CD4-positive, alpha-beta T cell (primary cell): ENCODE data around the gene ASB16. TPM values are rescaled to one million over a fixed set of nuclear protein-coding genes. Genes with fewer than 3 reads are reported as not detected.

Experiments used
- ATAC-seq: fragments of 200-7000 bp; cut with Tn5 transposase; one replicate; pipeline ENCODE4 v1.10.0; 2022; ENCODE audit warnings: mild to moderate bottlenecking; ENCODE audit not compliant: poor library complexity
- CTCF ChIA-PET: fragments of 350-600 bp; sonication (Branson Sonifier 250); formaldehyde crosslinking; loops from one replicate; lab custom pipeline; 2021; ENCODE audit warnings: antibody characterized with exemption, inconsistent platforms; lab: Charles Lee
- POLR2A ChIA-PET: fragments of 350-600 bp; sonication (Branson Sonifier 250); formaldehyde crosslinking; loops from one replicate; lab custom pipeline; 2021; ENCODE audit warnings: antibody characterized with exemption, inconsistent platforms; lab: Charles Lee
- DNase-seq, 14 experiments: peaks; one replicate each; pipeline ENCODE4 v3.0.0-alpha.2; 2013 to 2020; ENCODE audit warnings: mixed read lengths in 2 of 14
- H3K27ac ChIP-seq, 2 donors: one replicate each; pipeline versions ENCODE4 v1.5.1 to v1.7.0; 2013; ENCODE audit warnings: low read length in 2 of 2, low read depth in 1 of 2, mild to moderate bottlenecking in 1 of 2
- H3K27me3 ChIP-seq, 2 experiments: 1 replicate in 1 of 2; 2 replicates in 1 of 2; pipeline versions ENCODE4 v1.6.1 to v1.7.0; 2013; ENCODE audit warnings: low read length in 2 of 2, control low read depth in 1 of 2, mild to moderate bottlenecking in 1 of 2, moderate library complexity in 1 of 2; ENCODE audit not compliant: insufficient read depth in 2 of 2, control insufficient read depth in 1 of 2
- H3K36me3 ChIP-seq: one replicate; pipeline ENCODE4 v1.6.1; 2013; ENCODE audit warnings: low read length, control low read depth; ENCODE audit not compliant: insufficient read depth
- H3K4me1 ChIP-seq: one replicate; pipeline ENCODE4 v1.6.1; 2013; ENCODE audit warnings: low read length, control low read depth; ENCODE audit not compliant: insufficient read depth
- H3K4me3 ChIP-seq: one replicate; pipeline ENCODE4 v1.5.1; 2013; ENCODE audit warnings: mild to moderate bottlenecking, low read length, moderate library complexity
- H3K9me3 ChIP-seq, 2 experiments: 1 replicate in 1 of 2; 2 replicates in 1 of 2; pipeline versions ENCODE4 v1.6.1 to v1.7.0; 2013; ENCODE audit warnings: low read length in 2 of 2, mild to moderate bottlenecking in 2 of 2, control low read depth in 1 of 2, moderate library complexity in 1 of 2; ENCODE audit not compliant: control insufficient read depth in 1 of 2, insufficient read depth in 1 of 2
- H3K27ac Mint-ChIP-seq: one replicate; pipeline ENCODE4 v1.8.0; 2020; ENCODE audit warnings: mixed read lengths
- H3K27me3 Mint-ChIP-seq: one replicate; pipeline ENCODE4 v1.8.0; 2021; ENCODE audit warnings: mixed read lengths
- H3K36me3 Mint-ChIP-seq: one replicate; pipeline ENCODE4 v1.8.0; 2021; ENCODE audit warnings: low read depth, mixed read lengths
- H3K4me1 Mint-ChIP-seq: one replicate; pipeline ENCODE4 v1.8.0; 2021; ENCODE audit warnings: low read depth, mixed read lengths
- H3K4me3 Mint-ChIP-seq: one replicate; pipeline ENCODE4 v1.8.0; 2020; ENCODE audit warnings: mild to moderate bottlenecking, mixed read lengths
- H3K9me3 Mint-ChIP-seq: one replicate; pipeline ENCODE4 v1.8.0; 2020; ENCODE audit warnings: mixed read lengths
- intact Hi-C, 2 experiments: fragments of 100-400 bp; cut with DNase I in 1 of 2; cut with micrococcal nuclease in 1 of 2; formaldehyde crosslinking; loops; one replicate each; pipeline versions ENCODE4 v1.15.1 to v1.9.0; 2023 to 2025; cut with DNase I, micrococcal nuclease
- total RNA-seq, 174 experiments: library from RNA in 2 of 174; stranded (reverse) in 2 of 174; gene quantifications; one replicate each; pipeline ENCODE4 v1.2.3 and lab custom pipeline; 2021 to 2026
- TF ChIP-seq, protein P1 (sequence below): fragments of 200-600 bp; IDR thresholded peaks from one replicate; pipeline ENCODE4 v1.8.0; 2022; ENCODE audit warnings: antibody characterized with exemption, mild to moderate bottlenecking

The ASB16 gene
- total RNA-seq, 2 experiments from 2014 or later = 0.11 TPM; not detected in 1

- Histone ChIP-seq H3K36me3 (peaks cover 42% of the 10 kb centered on the region), H3K9me3 (no peaks in the 10 kb centered on the region), H3K27ac (peak within 1 kb of the TSS; percentile 97 to 99), H3K27me3 (no peaks in the 10 kb centered on the region), H3K4me1 (peaks cover 64% of the 10 kb centered on the region), H3K4me3 (peak within 1 kb of the TSS; percentile 90)
- Mint-ChIP-seq H3K27ac (peak within 1 kb of the TSS; percentile 96), H3K4me1 (peaks cover 54% of the 10 kb centered on the region), H3K36me3 (peaks cover 53% of the 10 kb centered on the region), H3K4me3 (peak within 1 kb of the TSS; percentile 98), H3K27me3 (no peaks in the 10 kb centered on the region), H3K9me3 (no peaks in the 10 kb centered on the region)
- ChIA-PET CTCF (interaction anchor here (0.9 to 6.5 kb wide), 11 partner anchors 13 to 168 kb away, joined by 3 to 37 read pairs (median 3); partner anchors contain the start of genes ATXN7L3, GRN and UBTF), POLR2A (interaction anchor here (0.7 to 5.5 kb wide), 30 partner anchors 11 to 1015 kb away, joined by 3 to 99 read pairs (median 6); partner anchors contain the start of genes ATXN7L3, FAM171A2, GRN and HDAC5)
- intact Hi-C loops = loop anchor here (1.0 to 5.0 kb wide), 7 partner anchors 12 to 179 kb away; partner anchors contain the start of genes HDAC5 (in 2 of the 2), HROB (in 2 of the 2), LSM12 (in 1 of the 2) and SLC25A39 (in 1 of the 2)
- peak; percentile 99 to 100 (median 99) for DNase-seq
- TF ChIP-seq, protein P1, sequence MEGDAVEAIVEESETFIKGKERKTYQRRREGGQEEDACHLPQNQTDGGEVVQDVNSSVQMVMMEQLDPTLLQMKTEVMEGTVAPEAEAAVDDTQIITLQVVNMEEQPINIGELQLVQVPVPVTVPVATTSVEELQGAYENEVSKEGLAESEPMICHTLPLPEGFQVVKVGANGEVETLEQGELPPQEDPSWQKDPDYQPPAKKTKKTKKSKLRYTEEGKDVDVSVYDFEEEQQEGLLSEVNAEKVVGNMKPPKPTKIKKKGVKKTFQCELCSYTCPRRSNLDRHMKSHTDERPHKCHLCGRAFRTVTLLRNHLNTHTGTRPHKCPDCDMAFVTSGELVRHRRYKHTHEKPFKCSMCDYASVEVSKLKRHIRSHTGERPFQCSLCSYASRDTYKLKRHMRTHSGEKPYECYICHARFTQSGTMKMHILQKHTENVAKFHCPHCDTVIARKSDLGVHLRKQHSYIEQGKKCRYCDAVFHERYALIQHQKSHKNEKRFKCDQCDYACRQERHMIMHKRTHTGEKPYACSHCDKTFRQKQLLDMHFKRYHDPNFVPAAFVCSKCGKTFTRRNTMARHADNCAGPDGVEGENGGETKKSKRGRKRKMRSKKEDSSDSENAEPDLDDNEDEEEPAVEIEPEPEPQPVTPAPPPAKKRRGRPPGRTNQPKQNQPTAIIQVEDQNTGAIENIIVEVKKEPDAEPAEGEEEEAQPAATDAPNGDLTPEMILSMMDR = no peak
- ATAC-seq = peak; percentile 92
These were observed 16.0 kb downstream of the ASB16 start, which contains the start of gene TMUB2 for GRCh38 chr17:44186307-44187130. TSS of gene TMUB2 (plus strand) at chr17:44186972. CDS start at chr17:44187709, 737 bp downstream.

GRCh38 chr17:44187131-44187899 lies 16.8 kb downstream of the ASB16 start:
- peaks cover 35% of the 10 kb centered on the region for H3K36me3 ChIP-seq
- Mint-ChIP-seq H3K9me3 (no peaks in the 10 kb centered on the region), H3K27ac (peak overlapping the region; percentile 96), H3K27me3 (no peaks in the 10 kb centered on the region), H3K4me3 (peak overlapping the region; percentile 98), H3K4me1 (peaks cover 49% of the 10 kb centered on the region), H3K36me3 (peaks cover 48% of the 10 kb centered on the region)
- ATAC-seq = peak; percentile 60
- peak overlapping the region; percentile 97 to 99 for H3K27ac ChIP-seq
- intact Hi-C loops = loop anchor here (1.0 to 5.0 kb wide), 5 partner anchors 47 to 180 kb away; partner anchors contain the start of genes HDAC5 (in 2 of the 2), HROB (in 1 of the 2), LSM12 (in 1 of the 2) and SLC25A39 (in 1 of the 2)
- ChIA-PET POLR2A (interaction anchor here (0.6 to 5.5 kb wide), 27 partner anchors 13 to 1016 kb away, joined by 3 to 99 read pairs (median 7); partner anchors contain the start of genes ATXN7L3, FAM171A2, GRN and HDAC5), CTCF (interaction anchor here (0.9 to 6.5 kb wide), 8 partner anchors 12 to 144 kb away, joined by 3 to 37 read pairs (median 3); partner anchors contain the start of genes ATXN7L3 and UBTF)
- H3K4me1 ChIP-seq = peaks cover 56% of the 10 kb centered on the region
- H3K27me3 ChIP-seq = no peaks in the 10 kb centered on the region
- DNase-seq = peak in 8 of 14 experiments; percentile 13 to 78 (median 39)
- peak overlapping the region; percentile 90 for H3K4me3 ChIP-seq
- TF ChIP-seq, protein P1 = no peak
- H3K9me3 ChIP-seq = no peaks in the 10 kb centered on the region
